Fibroblast of skin of back (primary cell): ENCODE measurements around the gene CARD19. TPM values are rescaled to one million over a fixed set of nuclear protein-coding genes. Genes with fewer than 3 reads are reported as not detected.

Source experiments
- DNase-seq: peaks from one replicate; pipeline ENCODE4 v3.0.0-alpha.2; 2013
- polyA plus RNA-seq, 2 experiments: library from polyadenylated mRNA; unstranded; fragments of 120-200 nt; gene quantifications; one replicate each; pipeline ENCODE4 v1.2.1, GENCODE V29; 2013; ENCODE audit not compliant: insufficient read length in 2 of 2

The CARD19 gene, protein sequence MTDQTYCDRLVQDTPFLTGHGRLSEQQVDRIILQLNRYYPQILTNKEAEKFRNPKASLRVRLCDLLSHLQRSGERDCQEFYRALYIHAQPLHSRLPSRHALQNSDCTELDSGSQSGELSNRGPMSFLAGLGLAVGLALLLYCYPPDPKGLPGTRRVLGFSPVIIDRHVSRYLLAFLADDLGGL
- 47.8 TPM for polyA plus RNA-seq (2013, experiment 1 of 2; ENCODE audit: insufficient read length)
- 31.6 TPM for polyA plus RNA-seq (2013, experiment 2 of 2; ENCODE audit: insufficient read length)

DNA sequence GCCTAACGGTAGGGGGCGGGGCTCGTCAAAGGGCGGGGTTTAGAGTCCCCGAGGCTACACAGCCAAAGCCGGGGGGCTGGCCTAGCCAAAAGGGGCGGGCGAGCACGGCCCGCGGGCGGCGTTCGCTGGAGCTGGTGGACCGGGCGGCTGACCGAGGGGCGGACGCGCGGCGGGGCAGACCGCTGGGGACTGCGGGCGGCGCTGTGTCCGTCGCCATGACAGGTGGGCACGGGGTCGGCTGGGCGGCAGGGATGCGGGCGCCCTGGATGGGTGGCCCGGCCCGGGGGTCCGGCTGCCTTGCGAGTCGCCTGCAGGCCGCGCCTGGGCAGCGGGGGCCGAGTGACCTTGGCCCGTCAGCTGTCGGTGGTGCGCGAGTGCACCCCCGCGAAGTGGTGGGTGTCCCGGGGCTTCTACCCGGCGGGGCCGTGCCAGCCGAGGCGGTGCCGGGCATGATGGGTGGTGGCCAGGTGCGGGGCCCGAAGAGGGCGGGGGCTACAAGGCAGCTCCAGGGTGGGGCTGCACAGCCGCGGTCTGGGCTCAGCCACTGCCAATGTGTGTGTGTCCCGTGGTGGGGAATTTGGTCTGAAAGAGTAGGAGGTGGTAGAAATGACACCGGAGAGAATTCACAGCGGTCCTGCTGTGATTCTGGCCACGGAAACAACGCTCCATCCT lies at the start of gene CARD19:
TSS of gene CARD19 (plus strand) at position 87 of the 672 bp plus-strand sequence. CDS start at position 216, 129 bp downstream.
- DNase-seq = no peak

DNA sequence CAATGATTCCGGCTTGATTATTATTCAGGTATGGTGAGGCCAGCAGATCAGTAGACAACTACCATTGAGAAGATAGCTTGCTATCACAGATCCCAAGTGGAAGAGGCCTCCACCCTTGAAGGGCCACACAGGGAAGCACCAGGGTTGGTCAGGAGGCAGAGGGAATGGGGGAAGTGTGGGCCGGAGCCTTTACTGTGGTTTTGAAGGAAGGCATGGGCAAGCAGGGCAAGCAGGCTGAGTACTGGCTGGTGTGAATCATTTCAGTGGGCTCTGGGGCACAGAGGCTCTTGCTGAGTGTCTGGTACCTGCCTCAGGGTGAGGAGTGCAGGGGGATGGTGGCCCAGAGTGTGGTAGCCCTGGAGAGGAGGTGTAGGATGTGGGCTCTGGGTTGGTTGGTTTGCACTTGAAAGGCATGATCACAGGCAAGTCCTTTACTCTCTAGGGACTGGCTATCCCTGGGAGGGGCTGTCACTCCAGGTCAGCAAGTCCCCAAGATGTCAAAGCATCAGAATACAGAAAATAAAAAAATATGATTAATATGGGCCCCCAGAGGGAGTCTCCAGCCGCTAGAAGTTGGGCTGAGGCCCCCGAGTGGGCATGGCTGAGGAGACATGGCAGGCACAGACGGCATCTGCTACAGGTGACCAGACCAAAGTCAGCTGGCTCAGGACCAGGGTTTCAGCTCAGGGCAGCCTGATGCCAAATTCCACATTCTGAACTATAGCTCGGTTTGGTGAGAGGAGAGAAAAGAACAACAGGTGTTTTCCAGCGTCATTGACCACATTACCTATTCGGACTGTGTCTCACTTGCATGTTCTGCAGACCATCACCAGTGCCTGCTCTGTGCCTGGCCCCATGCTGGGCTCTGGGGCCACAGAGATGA lies 47.2 kb upstream of the CARD19 start:
- no peak for DNase-seq

GRCh38 chr9:93049491-93049890 lies 46.5 kb upstream of the CARD19 start:
- no peak for DNase-seq

DNA sequence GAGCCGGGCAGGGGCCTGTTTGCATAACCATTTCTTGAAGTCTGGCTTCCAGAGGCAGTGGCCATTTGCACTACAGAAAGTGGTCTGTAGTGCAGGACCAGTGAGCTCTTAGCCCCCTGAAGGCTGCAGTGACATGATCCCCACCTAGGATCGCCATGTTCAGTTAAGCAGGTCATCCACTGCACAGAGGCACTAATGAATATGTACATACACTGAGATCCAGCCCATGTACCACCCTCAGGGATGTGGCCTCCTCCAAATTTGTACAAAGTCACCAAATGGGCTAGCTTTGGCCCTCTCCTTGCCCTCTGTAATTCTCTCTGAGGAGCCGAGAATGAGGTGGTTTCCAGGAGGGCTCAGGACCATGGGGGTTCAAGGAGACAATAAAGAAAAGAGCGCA lies 45.8 kb upstream of the CARD19 start:
- DNase-seq = no peak

DNA sequence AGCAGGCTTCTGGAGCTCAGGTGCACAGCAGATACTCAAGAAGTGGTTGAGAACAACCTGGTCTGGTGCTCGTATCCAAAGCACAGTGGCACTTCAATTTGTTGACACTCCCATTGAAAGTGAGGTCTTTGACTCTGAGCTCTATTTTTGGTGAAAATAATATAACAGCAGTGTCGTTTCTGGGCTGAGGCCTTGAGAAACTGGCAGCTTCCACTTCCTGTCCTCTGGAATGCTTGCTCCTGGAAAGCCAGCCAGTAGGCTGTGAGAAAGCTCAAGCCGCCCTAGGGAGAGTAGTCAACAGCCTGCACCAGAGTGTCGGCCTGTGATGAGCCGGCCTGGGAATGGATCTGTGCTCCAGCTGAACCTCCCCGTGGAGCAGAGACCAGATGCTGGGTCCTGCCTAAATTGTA lies 44.3 kb upstream of the CARD19 start:
- peak; percentile 56 for DNase-seq

DNA sequence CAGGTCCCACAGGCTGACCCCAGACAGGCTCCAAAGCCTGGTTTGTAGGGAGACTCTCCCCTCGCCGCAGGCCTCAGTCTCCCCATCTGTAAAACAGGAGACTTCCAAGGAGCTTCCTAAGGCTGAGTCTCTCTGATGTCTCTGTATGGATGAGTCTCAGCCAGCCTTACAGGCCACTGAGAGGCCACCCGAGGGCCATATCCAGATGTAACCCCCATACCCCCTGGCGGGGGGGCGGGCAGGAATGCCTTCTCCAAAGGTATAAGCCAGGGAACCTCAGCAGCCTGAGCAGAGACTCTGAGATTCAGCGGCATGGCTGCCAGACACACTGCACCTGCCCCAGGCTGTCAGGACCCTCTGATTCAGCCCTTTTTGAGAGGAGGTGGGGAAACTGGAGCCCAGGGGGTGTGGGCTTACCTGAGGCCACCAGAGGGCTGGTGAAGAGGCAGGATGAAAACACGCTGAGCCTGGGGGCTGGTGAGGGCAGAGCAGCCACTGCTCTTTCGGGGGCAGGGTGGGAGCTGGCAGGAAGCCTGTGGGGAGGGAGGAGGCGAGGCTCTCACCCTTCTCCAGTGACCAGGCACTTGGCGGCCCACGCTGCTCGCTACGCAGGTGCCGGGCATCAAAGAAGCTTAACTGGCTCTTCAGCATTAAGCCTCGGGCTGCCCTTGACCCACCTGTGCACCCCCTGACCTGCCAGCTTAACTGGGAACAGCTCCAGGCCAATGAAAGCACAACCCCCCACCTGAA lies 43.1 kb upstream of the CARD19 start:
- DNase-seq = no peak

DNA sequence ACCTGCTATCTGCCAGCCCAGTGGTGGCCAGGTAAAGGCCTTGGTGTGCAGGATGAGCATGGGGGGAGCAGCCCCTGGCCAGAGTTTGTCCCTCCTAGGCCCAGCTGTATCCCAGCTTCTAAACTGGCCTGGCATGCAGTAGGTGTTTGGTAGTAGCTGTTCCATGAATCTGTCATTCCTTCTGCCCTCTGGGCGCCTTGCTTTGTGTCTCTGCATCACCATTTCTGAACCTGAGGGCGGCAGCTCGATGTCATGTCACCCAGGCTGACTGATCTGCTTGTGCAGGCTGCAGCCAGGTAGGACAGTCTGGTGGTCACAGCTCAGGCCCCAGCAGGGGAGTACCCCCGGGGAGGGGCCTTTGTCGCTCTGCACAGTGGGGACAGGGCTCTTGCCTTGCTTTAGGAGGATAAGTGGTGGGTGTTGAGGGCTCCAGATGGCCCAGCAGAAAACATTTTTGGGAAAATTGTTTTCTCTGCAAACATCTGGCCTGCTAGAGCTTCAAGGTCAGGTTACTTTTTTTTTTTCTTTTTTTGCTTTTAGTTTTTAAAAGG lies 42.2 kb upstream of the CARD19 start:
- DNase-seq = no peak

DNA sequence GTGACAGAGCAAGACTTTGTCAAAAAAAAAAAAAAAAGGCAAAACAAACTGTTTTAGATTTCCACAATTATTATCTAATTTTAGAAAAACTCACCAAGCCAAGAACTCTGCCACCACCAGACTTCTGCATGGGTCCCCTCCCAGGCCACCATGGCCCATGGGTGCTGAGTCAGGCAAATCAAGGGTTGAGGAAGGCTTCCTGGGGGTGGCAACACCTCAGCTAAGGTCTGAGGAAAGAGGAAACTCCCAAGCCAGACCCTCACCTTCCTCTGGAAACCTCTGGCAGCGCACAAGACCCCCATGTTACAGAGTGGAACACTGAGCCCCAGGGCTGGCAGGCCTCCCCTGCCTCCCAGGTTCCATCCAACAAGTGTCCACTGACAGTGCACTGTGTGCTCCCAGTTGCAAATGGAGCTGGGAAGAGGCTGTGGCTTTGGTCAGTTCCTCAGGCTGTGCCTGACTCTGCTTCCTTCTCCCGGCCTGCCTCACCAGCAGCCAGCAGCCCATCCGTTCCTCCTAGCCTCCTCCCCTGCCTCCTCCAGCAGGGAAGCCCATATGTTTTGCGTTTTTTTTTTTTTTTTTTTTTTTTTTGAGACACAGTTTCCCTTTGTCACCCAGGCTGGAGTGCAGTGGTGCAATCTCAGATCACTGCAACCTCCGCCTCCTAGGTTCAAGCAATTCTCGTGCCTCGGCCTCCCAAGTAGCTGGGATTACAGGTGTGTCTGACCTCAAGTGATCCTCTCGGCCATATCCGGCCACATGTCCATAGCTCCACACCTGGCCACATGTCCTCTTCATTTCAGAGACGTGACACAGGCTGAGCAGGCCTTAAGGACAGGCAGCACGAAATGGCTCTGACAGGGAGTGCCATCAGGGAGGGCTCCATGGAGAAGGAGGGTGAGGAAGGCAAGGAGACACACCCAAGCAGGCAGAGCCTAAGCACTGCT lies 41.0 kb upstream of the CARD19 start:
- no peak for DNase-seq

- DNase-seq = no peak
These were observed 38.8 kb upstream of the CARD19 start for GRCh38 chr9:93057042-93057702.

GRCh38 chr9:93057703-93058354 lies 38.2 kb upstream of the CARD19 start:
- no peak for DNase-seq

DNA sequence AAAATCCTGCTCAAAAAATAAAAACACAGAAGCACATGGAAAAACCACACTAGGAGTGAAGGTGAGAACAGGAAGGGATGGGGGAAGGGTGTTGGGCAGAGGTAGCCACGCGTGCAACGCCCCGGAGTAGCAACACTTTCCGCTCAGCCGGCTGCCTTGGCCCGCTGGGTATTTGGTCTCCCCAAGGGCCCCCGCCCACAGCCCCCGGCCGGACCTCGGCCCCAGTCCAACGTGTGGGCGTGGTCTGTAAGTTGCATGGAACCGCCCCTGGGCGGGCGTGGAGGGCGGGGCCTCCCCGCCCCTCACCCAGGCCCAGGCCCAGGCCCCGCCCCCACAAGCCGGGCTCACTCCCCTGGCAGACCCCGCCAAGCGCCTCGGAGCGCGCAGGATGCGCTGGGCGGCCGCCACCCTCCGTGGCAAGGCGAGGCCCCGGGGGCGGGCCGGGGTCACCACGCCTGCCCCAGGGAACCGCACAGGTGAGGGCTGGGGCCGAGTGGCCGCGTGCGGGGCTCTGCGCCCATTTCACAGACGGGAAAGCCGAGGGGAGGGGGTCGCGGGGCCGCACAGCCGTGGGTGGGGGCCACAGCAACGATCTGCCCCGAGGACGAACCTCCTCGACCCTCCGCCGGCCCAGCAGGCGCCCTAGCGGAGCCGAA lies 37.5 kb upstream of the CARD19 start, which contains the start of gene SUSD3:
TSS of gene SUSD3 (plus strand) at position 347 of the 656 bp plus-strand sequence. CDS start at position 389, 42 bp downstream.
- no peak for DNase-seq

DNA sequence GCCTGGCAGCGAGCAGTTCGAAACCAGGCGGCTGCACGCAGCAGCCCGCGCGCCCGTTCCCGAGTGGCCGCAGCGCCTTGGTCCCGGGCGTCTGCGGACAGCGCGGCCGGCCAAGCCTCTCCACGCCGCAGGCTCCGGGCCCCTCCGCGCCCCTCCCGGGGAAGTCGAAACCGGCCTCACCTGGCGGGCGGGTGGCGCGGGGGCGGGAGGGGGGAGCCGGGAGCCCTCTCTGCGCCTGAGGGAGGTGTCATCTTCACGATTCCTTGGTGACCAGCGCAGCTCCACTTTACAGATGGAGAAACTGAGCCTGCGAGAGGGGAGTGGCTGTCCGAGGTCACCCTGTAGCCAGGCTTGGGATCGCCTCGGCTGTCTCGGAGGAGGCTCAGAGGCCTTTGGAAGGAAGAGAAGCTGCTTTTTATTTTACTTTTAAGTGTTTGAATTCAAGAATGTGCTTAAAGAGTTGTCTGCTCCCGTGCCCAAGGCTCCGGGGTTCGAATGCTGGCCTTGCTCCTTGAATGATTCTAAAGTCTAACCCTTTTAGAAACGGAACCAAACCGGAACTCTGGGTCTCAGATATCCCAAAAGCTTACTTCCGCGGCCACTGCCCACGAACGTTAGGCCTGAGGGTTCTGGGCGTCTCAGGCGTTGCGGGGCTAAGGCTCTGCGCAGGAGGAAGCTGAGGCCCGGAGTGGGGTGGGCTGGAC lies 36.9 kb upstream of the CARD19 start:
- DNase-seq = no peak

- no peak for DNase-seq
These were observed 36.1 kb upstream of the CARD19 start for GRCh38 chr9:93059715-93060578.

DNA sequence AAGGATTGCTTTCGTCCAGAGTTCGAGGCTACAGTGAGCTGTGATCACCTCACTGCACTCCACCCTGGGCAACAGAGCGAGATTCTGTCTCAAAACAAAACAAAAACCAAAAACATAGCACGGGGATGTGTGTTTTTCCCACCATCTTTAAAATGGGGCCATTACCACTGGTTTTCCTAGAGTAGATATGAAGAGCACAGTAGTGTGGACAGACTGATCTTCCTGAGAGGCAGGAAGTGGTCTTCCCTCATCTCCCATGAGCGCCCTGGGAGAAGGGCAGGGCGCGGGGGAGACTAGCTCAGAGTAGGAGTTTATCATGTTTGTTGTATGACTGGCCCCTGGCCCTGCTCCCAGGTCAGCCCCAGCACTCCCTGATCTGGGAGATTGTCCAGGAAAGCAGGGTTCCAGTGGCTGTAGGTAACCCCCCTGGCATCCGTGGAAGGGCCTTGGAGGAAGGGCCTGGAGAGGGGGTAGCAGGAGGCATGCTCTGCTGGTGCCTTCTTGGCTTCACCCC lies 35.2 kb upstream of the CARD19 start:
- DNase-seq = peak; percentile 37

DNA sequence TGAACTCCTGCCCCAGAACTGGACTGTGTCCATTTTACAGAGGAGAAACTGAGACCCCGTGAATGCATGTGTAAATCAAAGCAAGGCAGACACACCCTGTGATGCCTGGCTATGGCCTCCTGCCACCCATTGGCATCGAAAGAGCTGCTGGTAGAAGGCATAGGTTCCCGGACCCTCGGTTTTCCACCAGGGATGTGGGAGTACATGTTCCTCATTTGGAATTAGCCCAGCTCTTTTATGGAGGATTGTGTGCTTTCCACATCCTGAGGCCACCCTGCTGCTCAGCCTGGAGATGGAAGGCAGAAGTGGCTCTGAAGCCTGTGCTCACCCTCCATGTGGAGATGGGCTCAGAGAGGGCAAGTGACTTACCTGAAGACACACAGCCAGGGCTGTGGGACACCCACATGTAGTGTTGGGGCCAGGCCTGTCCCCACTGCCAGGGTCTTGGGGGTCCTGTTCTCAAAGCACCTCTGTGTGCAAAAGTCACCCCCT lies 34.7 kb upstream of the CARD19 start:
- no peak for DNase-seq

- no peak for DNase-seq
These were observed 33.9 kb upstream of the CARD19 start for GRCh38 chr9:93061791-93062763.
